A673 (cell line): ENCODE data around the gene SERPINB7. TPM values are rescaled to one million over a fixed set of nuclear protein-coding genes. Genes with fewer than 3 reads are reported as not detected.

Experiments
- Bru-seq: library from RNA; stranded (reverse); fragments of 400-500 nt; gene quantifications from one replicate; lab custom pipeline; 2021; lab: Mats Ljungman, UMichigan
- BruChase-seq, 2 experiments: library from RNA; stranded (reverse); fragments of 400-500 nt; gene quantifications; one replicate each; lab custom pipeline; 2021; lab: Mats Ljungman, UMichigan
- BruUV-seq: library from RNA; stranded (reverse); fragments of 400-500 nt; replicated peaks from 2 replicates; lab custom pipeline; 2021; lab: Mats Ljungman, UMichigan
- CTCF ChIA-PET: fragments of 300-600 bp; sonication (Branson Sonifier 250); formaldehyde crosslinking; loops from one replicate; lab custom pipeline; 2022; ENCODE audit warnings: antibody characterized with exemption; lab: Charles Lee
- POLR2A ChIA-PET: fragments of 300-600 bp; sonication (Branson Sonifier 250); formaldehyde crosslinking; loops from one replicate; lab custom pipeline; 2022; ENCODE audit warnings: antibody characterized with exemption; ENCODE audit not compliant: low non-redundant PET; lab: Charles Lee
- DNase-seq: peaks from one replicate; pipeline ENCODE4 v3.0.0-alpha.2; 2015; ENCODE audit warnings: low spot score
- H3K27ac ChIP-seq: fragments of 200-600 bp; sonication (generic); 2 replicates; pipeline ENCODE4 v1.5.1; 2016; ENCODE audit warnings: mixed run types, low read depth, mild to moderate bottlenecking, mixed read lengths, antibody characterized with exemption, low read length; ENCODE audit not compliant: poor library complexity, severe bottlenecking
- H3K27me3 ChIP-seq: fragments of 200-600 bp; sonication (generic); replicated peaks from 2 replicates; pipeline ENCODE4 v1.6.1; 2017; ENCODE audit warnings: mixed run types, low read depth, mild to moderate bottlenecking, mixed read lengths, antibody characterized with exemption, low read length; ENCODE audit not compliant: insufficient read depth, poor library complexity
- H3K36me3 ChIP-seq: fragments of 200-600 bp; sonication (generic); 2 replicates; pipeline ENCODE4 v1.6.1; 2016; ENCODE audit warnings: mixed run types, mild to moderate bottlenecking, mixed read lengths, antibody characterized with exemption, low read length; ENCODE audit not compliant: insufficient read depth, poor library complexity, severe bottlenecking
- H3K4me1 ChIP-seq: fragments of 200-600 bp; sonication (generic); 2 replicates; pipeline ENCODE4 v1.6.1; 2017; ENCODE audit warnings: mixed run types, mild to moderate bottlenecking, mixed read lengths, antibody characterized with exemption, low read length; ENCODE audit not compliant: insufficient read depth, poor library complexity, severe bottlenecking
- H3K4me3 ChIP-seq: fragments of 200-600 bp; sonication (generic); 2 replicates; pipeline ENCODE4 v1.5.1; 2016; ENCODE audit warnings: low read depth, mixed run types, mild to moderate bottlenecking, mixed read lengths, low read length; ENCODE audit not compliant: poor library complexity, severe bottlenecking
- H3K9me3 ChIP-seq: fragments of 200-600 bp; sonication (generic); 2 replicates; pipeline ENCODE4 v1.6.1; 2016; ENCODE audit warnings: mixed run types, low read depth, mild to moderate bottlenecking, mixed read lengths, antibody characterized with exemption, low read length; ENCODE audit not compliant: poor library complexity, severe bottlenecking
- CTCF ChIP-seq: fragments of 300-800, 200-600 bp; sonication (generic); conservative IDR thresholded peaks from 2 replicates; pipeline ENCODE4 v1.5.1; 2017; ENCODE audit warnings: low read depth, mild to moderate bottlenecking, antibody characterized with exemption, low read length, moderate library complexity, mixed read lengths
- EZH2 ChIP-seq: fragments of 200-600 bp; sonication (generic); IDR thresholded peaks from 2 replicates; pipeline ENCODE4 v1.6.1; 2017; ENCODE audit warnings: borderline replicate concordance, low read depth, mild to moderate bottlenecking, mixed read lengths, antibody characterized with exemption, low read length; ENCODE audit not compliant: poor library complexity, severe bottlenecking
- intact Hi-C: fragments of 100-400 bp; cut with micrococcal nuclease; formaldehyde crosslinking; loops from one replicate; pipeline ENCODE4 v1.10.0; 2022; ENCODE audit not compliant: unreplicated experiment
- long read RNA-seq: library from polyadenylated mRNA; stranded (forward); transcript quantifications from one replicate; pipeline ENCODE4 v2.0.0, GENCODE V29; 2022
- total RNA-seq: library from RNA; stranded (reverse); gene quantifications from 2 replicates; pipeline ENCODE4 v1.2.3, GENCODE V29; 2021

Gene SERPINB7
- total RNA-seq (12.2 and 12.8 TPM in 2 replicates), Bru-seq, nascent RNA (percentile 52 among the genes with signal in this experiment), BruChase-seq, experiment 1, labeled RNA remaining after a 2-hour chase (percentile 40 among the genes with signal in this experiment), BruChase-seq, experiment 2, labeled RNA remaining after a 6-hour chase (percentile 50 among the genes with signal in this experiment)
- long read RNA-seq, transcript SERPINB7-201 (8 exons, 1,976 nt), result major isoform, 17 of 23 reads
- long read RNA-seq, partial matches to known transcripts, result 1 of 23 reads
- long read RNA-seq, other reads (novel, unspliced or antisense), result 4 of 23 reads

- Histone ChIP-seq H3K9me3 (no peaks in the 10 kb centered on the region), H3K27ac (no peak within 1 kb of the TSS), H3K4me3 (no peak within 1 kb of the TSS), H3K36me3 (no peaks in the 10 kb centered on the region), H3K4me1 (peaks cover 40% of the 10 kb centered on the region), H3K27me3 (no peaks in the 10 kb centered on the region)
- ChIA-PET POLR2A (no interaction called here), CTCF (no interaction called here)
- DNase-seq, result no peak
- BruUV-seq, result no TSS peak
- TF ChIP-seq CTCF (no peak), EZH2 (no peak)
- intact Hi-C loops, result no loop called here
These were observed at the start of gene SERPINB7 for GRCh38 chr18:63775166-63775730. Gene SERPINB7 (plus strand): TSS chr18:63775418. CDS start chr18:63782373, 6,955 bp downstream.

GRCh38 chr18:63725682-63726480, 49.3 kb upstream of the SERPINB7 start:
- CTCF ChIA-PET, result no interaction called here
- peak; percentile 91 for DNase-seq
- intact Hi-C loops, result loop anchor here (5.0 kb wide), 1 partner anchor 134 kb away; no protein-coding TSS in a partner anchor
- no peaks in the 10 kb centered on the region for H3K27me3 ChIP-seq
- peak overlapping the region; percentile 51 for H3K27ac ChIP-seq
- no TSS peak for BruUV-seq
- POLR2A ChIA-PET, result no interaction called here
- TF ChIP-seq EZH2, result no peak
- TF ChIP-seq CTCF, result no peak
- H3K4me3 ChIP-seq, result no peak overlapping the region
- H3K4me1 ChIP-seq, result peaks cover 20% of the 10 kb centered on the region
- H3K9me3 ChIP-seq, result no peaks in the 10 kb centered on the region
- no peaks in the 10 kb centered on the region for H3K36me3 ChIP-seq

GRCh38 chr18:63730773-63731172, 44.4 kb upstream of the SERPINB7 start:
- TF ChIP-seq CTCF (no peak), EZH2 (no peak)
- intact Hi-C loops, result no loop called here
- H3K4me1 ChIP-seq, result peaks cover 14% of the 10 kb centered on the region
- DNase-seq, result no peak
- no peaks in the 10 kb centered on the region for H3K36me3 ChIP-seq
- H3K27me3 ChIP-seq, result no peaks in the 10 kb centered on the region
- H3K9me3 ChIP-seq, result no peaks in the 10 kb centered on the region
- CTCF ChIA-PET, result no interaction called here
- H3K4me3 ChIP-seq, result no peak overlapping the region
- no peak overlapping the region for H3K27ac ChIP-seq
- BruUV-seq, result no TSS peak
- POLR2A ChIA-PET, result no interaction called here
